GM21423 (cell line): ENCODE results near the gene SLC30A7.

ENCODE experiments used
- ATAC-seq: cut with Tn5 transposase; IDR thresholded peaks from one replicate; pipeline ENCODE4 v1.9.1; 2021; ENCODE audit warnings: mild to moderate bottlenecking, moderate library complexity; ENCODE audit not compliant: unreplicated experiment

Gene SLC30A7

DNA sequence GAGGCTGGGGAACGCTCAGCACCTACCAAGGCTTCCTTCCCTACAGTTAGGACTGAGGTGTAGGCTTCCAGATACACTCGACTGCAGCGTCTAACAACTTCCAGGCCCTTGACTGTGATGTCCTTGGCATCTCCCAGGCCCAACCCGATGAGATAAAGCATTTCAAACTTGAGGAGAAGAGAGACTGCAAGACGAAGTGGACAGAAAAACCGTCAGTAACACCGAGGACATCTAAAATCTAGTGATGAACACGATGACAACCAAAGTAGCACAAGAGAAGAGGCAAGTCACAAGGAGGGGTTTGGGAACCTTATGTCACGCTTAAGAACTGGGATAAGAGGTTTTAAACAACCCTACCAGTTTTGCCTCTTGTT, 129.4 kb downstream of the SLC30A7 start:
- ATAC-seq: peak; percentile 25

DNA sequence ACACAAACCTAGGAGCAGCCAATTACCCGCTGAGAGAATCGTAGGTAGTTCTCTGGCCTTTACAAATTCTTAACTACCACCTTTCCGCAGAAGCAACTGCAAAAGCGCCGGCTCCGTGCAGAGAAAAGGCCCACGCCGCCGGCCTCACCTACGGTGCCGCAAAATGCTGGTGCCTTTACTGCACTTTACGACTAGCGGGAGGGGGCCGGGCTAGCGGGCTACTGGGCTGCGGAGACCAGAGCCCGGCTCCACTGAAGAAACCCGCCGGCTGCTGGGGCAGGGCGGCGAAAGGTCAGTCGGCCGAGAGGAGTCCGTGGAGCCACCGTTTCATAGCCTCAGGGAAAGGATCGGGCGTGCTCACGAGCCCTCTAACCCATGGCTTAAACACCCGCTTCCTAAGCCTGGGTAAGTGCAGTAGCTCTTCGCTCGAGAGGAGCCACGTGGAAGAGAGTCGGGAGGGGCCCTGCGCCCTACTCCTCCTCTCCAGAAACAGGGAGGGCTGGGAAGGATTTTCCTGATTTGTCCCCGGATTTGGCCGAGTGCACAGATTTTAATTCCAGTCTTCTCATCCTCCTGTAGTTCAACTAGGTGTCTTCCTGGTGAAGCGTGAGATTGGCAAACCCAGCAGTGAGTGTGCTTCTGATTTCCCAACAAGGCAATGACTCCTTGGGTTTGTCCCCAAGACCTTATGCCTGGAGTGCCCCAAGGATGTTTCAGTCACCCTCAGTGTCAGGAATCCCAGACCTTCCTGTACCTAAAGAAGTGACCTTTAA, 130.0 kb downstream of the SLC30A7 start, which contains the start of gene DPH5:
Gene DPH5, minus strand, starts transcription at position 128 of the 773 bp plus-strand sequence. CDS start 341 bp downstream, outside the sequence.
- peak; percentile 84 for ATAC-seq

DNA sequence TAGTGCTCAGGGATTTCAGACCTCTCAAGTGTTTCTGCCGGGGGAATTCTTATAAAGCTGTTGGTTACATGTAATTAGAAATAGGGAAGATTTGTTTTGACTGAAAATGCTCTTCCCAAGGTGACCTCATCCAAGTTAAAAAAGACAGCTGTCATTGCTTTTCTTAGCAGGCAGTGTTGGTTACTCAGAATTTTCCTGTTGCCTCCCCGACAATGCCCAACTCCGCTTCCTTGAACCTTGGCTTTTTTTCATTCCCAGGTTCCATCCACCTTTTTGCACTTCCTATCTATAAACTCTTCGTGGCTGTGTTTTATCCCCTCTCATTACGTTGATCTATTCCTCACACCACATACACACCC, 130.5 kb downstream of the SLC30A7 start:
- ATAC-seq: no peak

DNA sequence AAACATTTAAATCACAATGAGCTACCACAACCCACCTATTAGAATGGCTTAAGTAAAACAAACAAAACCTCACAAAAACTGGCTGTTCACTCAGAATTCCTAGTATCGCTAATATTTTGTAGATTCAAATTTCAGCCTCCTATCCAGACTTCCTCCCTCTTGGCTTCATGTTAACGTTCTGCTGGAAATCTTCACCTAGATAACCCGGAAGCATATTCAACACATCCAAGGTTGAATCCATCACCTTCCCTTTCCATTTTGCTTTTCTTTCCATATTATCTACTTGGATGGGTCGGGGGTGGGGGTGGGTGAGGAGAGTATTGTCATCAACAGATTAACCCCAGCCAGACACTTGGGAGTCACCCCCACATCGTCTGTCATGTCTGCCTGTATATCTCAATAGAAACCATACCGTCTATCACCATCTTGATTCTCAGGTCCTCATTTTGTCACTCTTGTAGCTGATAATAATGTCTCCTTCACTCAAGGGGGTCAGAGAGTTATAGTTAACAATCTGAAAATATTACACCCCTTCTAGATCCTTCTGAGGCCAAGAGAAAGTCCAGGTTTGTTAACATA, 131.4 kb downstream of the SLC30A7 start:
- ATAC-seq: no peak

DNA sequence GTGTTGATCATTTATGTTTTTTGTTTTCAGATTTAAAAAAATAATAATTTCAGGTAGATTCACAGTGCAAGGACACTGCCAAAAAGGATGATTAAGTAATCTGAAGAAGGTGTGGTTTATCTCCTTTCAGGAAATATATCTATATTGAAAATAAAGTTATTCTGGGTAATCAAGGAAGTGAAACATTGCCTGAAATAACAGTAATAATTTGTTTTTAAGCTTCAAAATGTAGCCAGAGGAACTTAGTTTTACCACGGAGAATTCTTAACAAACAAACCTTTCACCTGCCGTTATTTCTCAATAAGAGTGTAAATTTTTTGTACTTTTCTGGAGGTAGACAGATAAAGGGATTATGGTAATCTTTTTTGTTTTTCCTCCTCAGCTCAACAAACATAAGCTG, 132.6 kb downstream of the SLC30A7 start:
- no peak for ATAC-seq

DNA sequence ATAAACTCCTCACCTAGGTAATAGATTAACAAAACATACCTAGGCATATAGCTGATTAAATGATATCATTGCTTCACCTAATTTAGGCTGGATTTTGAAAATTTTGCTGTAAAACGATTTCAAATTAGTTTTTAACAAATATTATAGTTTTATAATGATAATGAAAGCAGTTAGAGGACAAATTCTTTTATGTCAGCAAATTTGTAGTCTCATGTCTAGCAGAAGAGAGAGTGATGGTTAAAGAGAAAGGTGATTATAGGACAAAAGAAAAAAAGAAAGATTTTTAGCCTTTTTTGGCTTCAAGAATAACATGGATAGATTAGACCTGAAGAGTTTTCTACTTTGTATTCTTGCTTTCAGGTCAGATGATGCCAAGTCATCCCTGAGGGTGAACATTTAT, 133.3 kb downstream of the SLC30A7 start:
- no peak for ATAC-seq

DNA sequence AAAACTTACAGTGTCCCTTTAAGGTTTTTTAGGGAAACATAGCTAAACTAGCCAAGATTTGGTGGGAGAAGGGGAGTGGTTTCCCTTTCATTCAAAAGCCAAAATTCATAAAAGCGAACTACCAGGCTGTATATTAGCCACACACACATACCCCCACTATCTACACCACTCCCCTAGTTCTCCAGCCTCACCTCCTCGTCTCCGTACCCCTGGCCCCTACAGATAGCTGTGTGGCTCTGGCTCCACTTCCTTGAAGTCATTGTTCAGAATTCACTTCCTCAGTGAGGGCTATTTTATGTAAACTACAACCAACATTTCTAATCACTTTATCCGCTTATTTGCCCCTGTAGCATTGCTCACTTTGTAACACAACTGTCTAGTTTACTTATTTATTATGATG, 135.0 kb downstream of the SLC30A7 start:
- no peak for ATAC-seq
